Measurements from ENCODE around the gene ELFN1.

The ELFN1 gene

GRCh38 chr7:1794888-1795542 lies 124.9 kb downstream of the ELFN1 start:
- Histone ChIP-seq H3K4me3 (ENCODE audit: low read length) (no peak overlapping the region), H3K27ac (ENCODE audit: low read length) (no peak overlapping the region), H3K9ac (ENCODE audit: low read length) (no peak overlapping the region), H3K27me3 (ENCODE audit: control insufficient read depth, insufficient read depth, low read length) (no peaks in the 10 kb centered on the region), H3K9me3 (ENCODE audit: control insufficient read depth, low read depth, low read length) (peaks cover 9% of the 10 kb centered on the region), H3K4me1 (ENCODE audit: control insufficient read depth, low read depth, low read length) (no peaks in the 10 kb centered on the region), H3K36me3 (ENCODE audit: control insufficient read depth, low read depth, low read length) (no peaks in the 10 kb centered on the region)

Measured in iPS-18a (cell line).